Anterior cingulate cortex (tissue), 58 donors: ENCODE measurements around the gene PML.
A peak's percentile ranks its signal among the peaks of the same experiment; 100 is the strongest.
"Not testable (repeated sequence)": the region's sequence is repeated elsewhere in the genome, so short reads cannot be mapped to it uniquely, and the experiment has no call there.

ENCODE experiments used
- DNase-seq, 58 donors: peaks; one replicate each; lab custom pipeline; 2025; lab: John Stamatoyannopoulos, UW

The PML gene

GRCh38 chr15:74050556-74051234 lies 56.2 kb downstream of the PML start:
- DNase-seq, result no peak

GRCh38 chr15:74052271-74053260 lies 58.0 kb downstream of the PML start:
- not testable (repeated sequence) for DNase-seq

GRCh38 chr15:74053517-74053916 lies 59.0 kb downstream of the PML start:
- no peak for DNase-seq

GRCh38 chr15:74053941-74054529 lies 59.5 kb downstream of the PML start:
- peak in 47 of 58 donors; percentile 8 to 66 (median 37) for DNase-seq

- DNase-seq, result no peak
These were observed 61.3 kb downstream of the PML start for GRCh38 chr15:74055804-74056203.

GRCh38 chr15:74056330-74056729 lies 61.8 kb downstream of the PML start:
- not testable (repeated sequence) for DNase-seq

- DNase-seq, result not testable (repeated sequence)
These were observed 64.7 kb downstream of the PML start for GRCh38 chr15:74059050-74059833.

GRCh38 chr15:74060251-74060650 lies 65.7 kb downstream of the PML start:
- no peak for DNase-seq

GRCh38 chr15:74062236-74062635 lies 67.7 kb downstream of the PML start:
- DNase-seq, result no peak

- no peak for DNase-seq
These were observed 68.2 kb downstream of the PML start for GRCh38 chr15:74062671-74063070.

- not testable (repeated sequence) for DNase-seq
These were observed 69.1 kb downstream of the PML start for GRCh38 chr15:74063425-74064146.

- DNase-seq, result not testable (repeated sequence)
These were observed 69.7 kb downstream of the PML start for GRCh38 chr15:74064183-74064582.

GRCh38 chr15:74064822-74065221 lies 70.3 kb downstream of the PML start:
- DNase-seq, result not testable (repeated sequence)

GRCh38 chr15:74065684-74066411 lies 71.3 kb downstream of the PML start:
- not testable (repeated sequence) for DNase-seq

- not testable (repeated sequence) for DNase-seq
These were observed 77.1 kb downstream of the PML start for GRCh38 chr15:74071645-74072044.

- DNase-seq, result not testable (repeated sequence)
These were observed 77.6 kb downstream of the PML start for GRCh38 chr15:74072132-74072531.

- DNase-seq, result not testable (repeated sequence)
These were observed 78.3 kb downstream of the PML start for GRCh38 chr15:74072614-74073337.

GRCh38 chr15:74075781-74076180 lies 81.3 kb downstream of the PML start:
- not testable (repeated sequence) for DNase-seq
